ENCODE data around the gene TXNL4A.
"Not testable (repeated sequence)": the region's sequence is repeated elsewhere in the genome, so short reads cannot be mapped to it uniquely, and the experiment has no call there.

The TXNL4A gene

GRCh38 chr18:80002468-80002867 is 14.1 kb upstream of the TXNL4A start:
- TF ChIP-seq EZH2phosphoT487 (conservative IDR thresholded peaks at IDR 0.05; ENCODE audit: low read length) = no peak
- no peak for TF ChIP-seq CTCF (IDR thresholded peaks at IDR 0.05; ENCODE audit: insufficient read depth, low read length, poor library complexity, severe bottlenecking)
- Histone ChIP-seq H4K20me1 (ENCODE audit: low read depth, low read length) (no peaks in the 10 kb centered on the region), H3K27me3 (ENCODE audit: low read length) (no peaks in the 10 kb centered on the region)

GRCh38 chr18:80000877-80001276 is 12.5 kb upstream of the TXNL4A start:
- no peak overlapping the region for H3K4me3 ChIP-seq (ENCODE audit: insufficient read depth, low read length, poor library complexity, severe bottlenecking)
- H3K79me2 ChIP-seq (ENCODE audit: insufficient read depth, low read length) = no peaks in the 10 kb centered on the region
- no peaks in the 10 kb centered on the region for H4K20me1 ChIP-seq (ENCODE audit: low read depth, low read length)
- no peak overlapping the region for H3K4me2 ChIP-seq (ENCODE audit: low read depth, low read length, poor library complexity, severe bottlenecking)
- H3K9me3 ChIP-seq (ENCODE audit: insufficient read depth, low read length) = peaks cover 19% of the 10 kb centered on the region; the same call in 1 of the 2 replicates
- H3K9me2 ChIP-seq (replicated peaks; ENCODE audit: insufficient read depth, low read length) = no peaks in the 10 kb centered on the region
- TF ChIP-seq EZH2phosphoT487 (conservative IDR thresholded peaks at IDR 0.05; ENCODE audit: low read length) = no peak
- TF ChIP-seq CTCF (IDR thresholded peaks at IDR 0.05; ENCODE audit: insufficient read depth, low read length, poor library complexity, severe bottlenecking) = no peak
- no peak overlapping the region for H3K9ac ChIP-seq (ENCODE audit: low read length)
- no peaks in the 10 kb centered on the region for H3F3A ChIP-seq (ENCODE audit: insufficient read depth)
- no peaks in the 10 kb centered on the region for H3K36me3 ChIP-seq (ENCODE audit: low read length)
- no peak overlapping the region for H3K27ac ChIP-seq (ENCODE audit: low read depth, low read length)
- no peak overlapping the region for H2AFZ ChIP-seq (ENCODE audit: low read depth, low read length, severe bottlenecking)
- no peaks in the 10 kb centered on the region for H3K27me3 ChIP-seq (ENCODE audit: low read length)

More at GRCh38 chr18:80002468-80002867, 14.1 kb upstream of the TXNL4A start:
- Histone ChIP-seq H3K79me2 (ENCODE audit: insufficient read depth, low read length) (no peaks in the 10 kb centered on the region), H3K9ac (ENCODE audit: low read length) (no peak overlapping the region), H3K9me3 (ENCODE audit: insufficient read depth, low read length) (peaks cover 19% of the 10 kb centered on the region; the same call in 1 of the 2 replicates), H3K27ac (ENCODE audit: low read depth, low read length) (no peak overlapping the region), H3K4me2 (ENCODE audit: low read depth, low read length, poor library complexity, severe bottlenecking) (no peak overlapping the region), H3K4me3 (ENCODE audit: insufficient read depth, low read length, poor library complexity, severe bottlenecking) (no peak overlapping the region), H3K36me3 (ENCODE audit: low read length) (no peaks in the 10 kb centered on the region), H2AFZ (ENCODE audit: low read depth, low read length, severe bottlenecking) (no peak overlapping the region), H3F3A (ENCODE audit: insufficient read depth) (no peaks in the 10 kb centered on the region), H3K9me2 (replicated peaks; ENCODE audit: insufficient read depth, low read length) (no peaks in the 10 kb centered on the region)

- not testable (repeated sequence) for H3K27me3 ChIP-seq (ENCODE audit: low read length); H4K20me1 ChIP-seq (ENCODE audit: low read depth, low read length); H3K79me2 ChIP-seq (ENCODE audit: insufficient read depth, low read length); H3F3A ChIP-seq (ENCODE audit: insufficient read depth); H2AFZ ChIP-seq (ENCODE audit: low read depth, low read length, severe bottlenecking); H3K9ac ChIP-seq (ENCODE audit: low read length); H3K27ac ChIP-seq (ENCODE audit: low read depth, low read length); H3K9me2 ChIP-seq (replicated peaks; ENCODE audit: insufficient read depth, low read length); H3K4me3 ChIP-seq (ENCODE audit: insufficient read depth, low read length, poor library complexity, severe bottlenecking); H3K4me2 ChIP-seq (ENCODE audit: low read depth, low read length, poor library complexity, severe bottlenecking); H3K36me3 ChIP-seq (ENCODE audit: low read length)
- peaks cover 19% of the 10 kb centered on the region; the same call in 1 of the 2 replicates for H3K9me3 ChIP-seq (ENCODE audit: insufficient read depth, low read length)
Measured at GRCh38 chr18:79999701-80000100, 11.3 kb upstream of the TXNL4A start.

GRCh38 chr18:79991494-79991893 is 3.1 kb upstream of the TXNL4A start:
- H3K9me2 ChIP-seq (replicated peaks; ENCODE audit: insufficient read depth, low read length) = no peaks in the 10 kb centered on the region
- H3K4me3 ChIP-seq (ENCODE audit: insufficient read depth, low read length, poor library complexity, severe bottlenecking) = no peak overlapping the region
- no peak overlapping the region for H2AFZ ChIP-seq (ENCODE audit: low read depth, low read length, severe bottlenecking)
- H4K20me1 ChIP-seq (ENCODE audit: low read depth, low read length) = peaks cover 12% of the 10 kb centered on the region; the same call in 1 of the 2 replicates
- H3K9me3 ChIP-seq (ENCODE audit: insufficient read depth, low read length) = no peaks in the 10 kb centered on the region
- TF ChIP-seq CTCF (IDR thresholded peaks at IDR 0.05; ENCODE audit: insufficient read depth, low read length, poor library complexity, severe bottlenecking) (no peak), EZH2phosphoT487 (conservative IDR thresholded peaks at IDR 0.05; ENCODE audit: low read length) (no peak)
- H3F3A ChIP-seq (ENCODE audit: insufficient read depth) = no peaks in the 10 kb centered on the region
- H3K27ac ChIP-seq (ENCODE audit: low read depth, low read length) = no peak overlapping the region
- no peak overlapping the region for H3K4me2 ChIP-seq (ENCODE audit: low read depth, low read length, poor library complexity, severe bottlenecking)
- no peaks in the 10 kb centered on the region; the same call in 1 of the 2 replicates for H3K36me3 ChIP-seq (ENCODE audit: low read length)
- H3K79me2 ChIP-seq (ENCODE audit: insufficient read depth, low read length) = peaks cover 17% of the 10 kb centered on the region
- H3K9ac ChIP-seq (ENCODE audit: low read length) = no peak overlapping the region
- no peaks in the 10 kb centered on the region for H3K27me3 ChIP-seq (ENCODE audit: low read length)

Data from SU-DHL-6 (cell line).